ENCODE results near the gene GAB1.
A peak's percentile ranks its signal among the peaks of the same experiment; 100 is the strongest.

The GAB1 gene

DNA sequence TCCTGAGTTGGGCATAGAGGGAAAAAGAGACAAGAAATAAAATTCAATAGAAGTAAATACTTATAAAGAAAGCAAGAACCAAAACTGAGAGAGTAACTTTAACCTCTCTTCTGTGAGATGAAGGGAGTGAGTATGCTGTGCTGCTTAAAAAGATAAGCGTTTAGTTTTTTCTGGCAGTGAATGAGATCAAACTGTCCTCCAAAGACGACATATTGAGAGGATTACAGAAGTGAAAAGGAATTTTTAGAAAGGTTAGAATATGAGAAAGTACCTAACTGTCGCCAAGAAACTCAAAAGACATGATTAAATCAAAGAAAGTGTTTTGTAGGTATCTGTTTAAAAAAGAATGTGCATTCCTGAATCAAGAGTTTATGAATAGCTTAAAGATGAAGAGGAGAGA lies 16.0 kb downstream of the GAB1 start:
- H3K4me1 ChIP-seq (ENCODE audit: control insufficient read depth, insufficient read depth, low read length), result peaks cover 10% of the 10 kb centered on the region; the same call in 1 of the 2 replicates
- ChIA-PET POLR2A (interaction anchor here (1.8 kb wide), 1 partner anchor 16 kb away, joined by 6 read pairs; the partner anchor contains the start of gene GAB1), CTCF (interaction anchor here (0.5 kb wide), 1 partner anchor 367 kb away, joined by 8 read pairs; no protein-coding TSS in a partner anchor)
- H3K36me3 ChIP-seq (ENCODE audit: control insufficient read depth in 2 of 2, insufficient read depth in 1 of 2, low read length in 2 of 2), result no peaks in the 10 kb centered on the region
- no peak overlapping the region for H3K4me3 ChIP-seq (ENCODE audit: low read depth, low read length)
- no peaks in the 10 kb centered on the region for H3K9me3 ChIP-seq (ENCODE audit: control insufficient read depth, insufficient read depth, low read depth, low read length)
- TF ChIP-seq ZNF23 (tag by site-specific recombination; IDR thresholded peaks at IDR 0.05; ENCODE audit: borderline replicate concordance) (no peak), PRDM1 (tag by site-specific recombination; IDR thresholded peaks at IDR 0.05) (peak; percentile 61)
- no peak overlapping the region for H3K27ac ChIP-seq (ENCODE audit: extremely low read depth, low read depth, low read length)

DNA sequence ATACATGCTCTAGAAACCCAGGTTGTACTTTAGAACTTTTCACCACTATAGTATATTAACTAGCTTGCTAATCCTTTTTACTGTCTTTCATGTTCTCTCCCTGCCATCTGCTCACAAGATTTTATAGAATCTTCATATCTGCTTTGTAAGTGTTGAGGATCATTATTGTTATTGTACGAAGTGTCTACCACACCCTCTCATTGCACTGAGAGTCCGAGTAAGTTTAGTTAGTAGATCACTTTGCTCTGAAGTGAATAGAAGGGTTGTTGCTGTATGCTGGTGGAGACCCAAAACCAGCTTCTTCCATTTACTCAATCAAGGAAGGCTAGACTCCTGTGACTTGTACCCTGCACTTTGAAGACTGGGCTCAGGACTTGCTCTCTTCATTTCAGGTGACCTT lies 17.1 kb downstream of the GAB1 start:
- H3K9me3 ChIP-seq (ENCODE audit: control insufficient read depth, insufficient read depth, low read depth, low read length), result no peaks in the 10 kb centered on the region
- H3K27ac ChIP-seq (ENCODE audit: extremely low read depth, low read depth, low read length), result no peak overlapping the region
- ChIA-PET POLR2A (no interaction called here), CTCF (no interaction called here)
- H3K4me3 ChIP-seq (ENCODE audit: low read depth, low read length), result no peak overlapping the region
- TF ChIP-seq ZNF132 (tag by site-specific recombination; IDR thresholded peaks at IDR 0.05; ENCODE audit: borderline replicate concordance), result no peak
- TF ChIP-seq ZNF175 (tag by site-specific recombination; IDR thresholded peaks at IDR 0.05), result no peak
- TF ChIP-seq ZXDB (tag by site-specific recombination; IDR thresholded peaks at IDR 0.05), result no peak
- TF ChIP-seq SP3 (tag by site-specific recombination; IDR thresholded peaks at IDR 0.05), result no peak
- TF ChIP-seq, protein P1, sequence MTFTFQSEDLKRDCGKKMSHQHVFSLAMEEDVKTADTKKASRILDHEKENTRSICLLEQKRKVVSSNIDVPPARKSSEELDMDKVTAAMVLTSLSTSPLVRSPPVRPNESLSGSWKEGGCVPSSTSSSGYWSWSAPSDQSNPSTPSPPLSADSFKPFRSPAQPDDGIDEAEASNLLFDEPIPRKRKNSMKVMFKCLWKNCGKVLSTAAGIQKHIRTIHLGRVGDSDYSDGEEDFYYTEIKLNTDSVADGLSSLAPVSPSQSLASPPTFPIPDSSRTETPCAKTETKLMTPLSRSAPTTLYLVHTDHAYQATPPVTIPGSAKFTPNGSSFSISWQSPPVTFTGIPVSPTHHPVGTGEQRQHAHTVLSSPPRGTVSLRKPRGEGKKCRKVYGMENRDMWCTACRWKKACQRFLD (tag by site-specific recombination; IDR thresholded peaks at IDR 0.05), result no peak
- no peak for TF ChIP-seq ZNF341 (tag by site-specific recombination; IDR thresholded peaks at IDR 0.05; ENCODE audit: low read depth)
- TF ChIP-seq, protein P2, sequence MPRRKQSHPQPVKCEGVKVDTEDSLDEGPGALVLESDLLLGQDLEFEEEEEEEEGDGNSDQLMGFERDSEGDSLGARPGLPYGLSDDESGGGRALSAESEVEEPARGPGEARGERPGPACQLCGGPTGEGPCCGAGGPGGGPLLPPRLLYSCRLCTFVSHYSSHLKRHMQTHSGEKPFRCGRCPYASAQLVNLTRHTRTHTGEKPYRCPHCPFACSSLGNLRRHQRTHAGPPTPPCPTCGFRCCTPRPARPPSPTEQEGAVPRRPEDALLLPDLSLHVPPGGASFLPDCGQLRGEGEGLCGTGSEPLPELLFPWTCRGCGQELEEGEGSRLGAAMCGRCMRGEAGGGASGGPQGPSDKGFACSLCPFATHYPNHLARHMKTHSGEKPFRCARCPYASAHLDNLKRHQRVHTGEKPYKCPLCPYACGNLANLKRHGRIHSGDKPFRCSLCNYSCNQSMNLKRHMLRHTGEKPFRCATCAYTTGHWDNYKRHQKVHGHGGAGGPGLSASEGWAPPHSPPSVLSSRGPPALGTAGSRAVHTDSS (tag by site-specific recombination; IDR thresholded peaks at IDR 0.05), result no peak
- no peak for TF ChIP-seq KLF10 (tag by site-specific recombination; IDR thresholded peaks at IDR 0.05)
- TF ChIP-seq, protein P3, sequence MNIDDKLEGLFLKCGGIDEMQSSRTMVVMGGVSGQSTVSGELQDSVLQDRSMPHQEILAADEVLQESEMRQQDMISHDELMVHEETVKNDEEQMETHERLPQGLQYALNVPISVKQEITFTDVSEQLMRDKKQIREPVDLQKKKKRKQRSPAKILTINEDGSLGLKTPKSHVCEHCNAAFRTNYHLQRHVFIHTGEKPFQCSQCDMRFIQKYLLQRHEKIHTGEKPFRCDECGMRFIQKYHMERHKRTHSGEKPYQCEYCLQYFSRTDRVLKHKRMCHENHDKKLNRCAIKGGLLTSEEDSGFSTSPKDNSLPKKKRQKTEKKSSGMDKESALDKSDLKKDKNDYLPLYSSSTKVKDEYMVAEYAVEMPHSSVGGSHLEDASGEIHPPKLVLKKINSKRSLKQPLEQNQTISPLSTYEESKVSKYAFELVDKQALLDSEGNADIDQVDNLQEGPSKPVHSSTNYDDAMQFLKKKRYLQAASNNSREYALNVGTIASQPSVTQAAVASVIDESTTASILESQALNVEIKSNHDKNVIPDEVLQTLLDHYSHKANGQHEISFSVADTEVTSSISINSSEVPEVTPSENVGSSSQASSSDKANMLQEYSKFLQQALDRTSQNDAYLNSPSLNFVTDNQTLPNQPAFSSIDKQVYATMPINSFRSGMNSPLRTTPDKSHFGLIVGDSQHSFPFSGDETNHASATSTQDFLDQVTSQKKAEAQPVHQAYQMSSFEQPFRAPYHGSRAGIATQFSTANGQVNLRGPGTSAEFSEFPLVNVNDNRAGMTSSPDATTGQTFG (tag by site-specific recombination; IDR thresholded peaks at IDR 0.05; ENCODE audit: borderline replicate concordance), result no peak
- TF ChIP-seq ZNF155 (tag by site-specific recombination; IDR thresholded peaks at IDR 0.05), result no peak
- no peaks in the 10 kb centered on the region for H3K36me3 ChIP-seq (ENCODE audit: control insufficient read depth in 2 of 2, insufficient read depth in 1 of 2, low read length in 2 of 2)
- peaks cover 14% of the 10 kb centered on the region for H3K4me1 ChIP-seq (ENCODE audit: control insufficient read depth, insufficient read depth, low read length)

DNA sequence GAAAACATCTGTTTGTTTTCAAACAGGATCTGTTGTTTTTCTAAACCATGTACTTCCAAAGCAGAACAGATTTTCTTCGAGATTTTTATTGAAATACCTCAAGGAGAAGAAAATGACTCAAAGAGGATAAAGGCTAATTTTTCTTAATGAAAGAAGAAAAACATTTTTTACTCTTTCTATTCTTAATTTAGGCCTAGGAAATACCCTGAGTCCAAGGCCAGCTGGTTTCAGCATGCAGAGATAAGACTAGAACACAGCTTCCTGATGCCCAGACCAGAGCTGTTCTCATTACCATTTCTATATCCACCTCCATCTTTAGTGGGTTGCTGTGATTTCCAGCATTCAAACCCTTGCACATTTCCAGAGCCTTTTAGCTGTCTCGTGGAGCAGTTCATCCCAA lies 18.3 kb downstream of the GAB1 start:
- Histone ChIP-seq H3K27ac (ENCODE audit: extremely low read depth, low read depth, low read length) (no peak overlapping the region), H3K36me3 (ENCODE audit: control insufficient read depth in 2 of 2, insufficient read depth in 1 of 2, low read length in 2 of 2) (no peaks in the 10 kb centered on the region), H3K4me3 (ENCODE audit: low read depth, low read length) (no peak overlapping the region), H3K9me3 (ENCODE audit: control insufficient read depth, insufficient read depth, low read depth, low read length) (no peaks in the 10 kb centered on the region), H3K4me1 (ENCODE audit: control insufficient read depth, insufficient read depth, low read length) (peaks cover 17% of the 10 kb centered on the region)
- CTCF ChIA-PET, result interaction anchor here (1.7 kb wide), 1 partner anchor 20 kb away, joined by 4 read pairs; no protein-coding TSS in a partner anchor
- POLR2A ChIA-PET, result no interaction called here
- TF ChIP-seq ZNF571 (tag by site-specific recombination; IDR thresholded peaks at IDR 0.05), result no peak
- TF ChIP-seq, protein P4, sequence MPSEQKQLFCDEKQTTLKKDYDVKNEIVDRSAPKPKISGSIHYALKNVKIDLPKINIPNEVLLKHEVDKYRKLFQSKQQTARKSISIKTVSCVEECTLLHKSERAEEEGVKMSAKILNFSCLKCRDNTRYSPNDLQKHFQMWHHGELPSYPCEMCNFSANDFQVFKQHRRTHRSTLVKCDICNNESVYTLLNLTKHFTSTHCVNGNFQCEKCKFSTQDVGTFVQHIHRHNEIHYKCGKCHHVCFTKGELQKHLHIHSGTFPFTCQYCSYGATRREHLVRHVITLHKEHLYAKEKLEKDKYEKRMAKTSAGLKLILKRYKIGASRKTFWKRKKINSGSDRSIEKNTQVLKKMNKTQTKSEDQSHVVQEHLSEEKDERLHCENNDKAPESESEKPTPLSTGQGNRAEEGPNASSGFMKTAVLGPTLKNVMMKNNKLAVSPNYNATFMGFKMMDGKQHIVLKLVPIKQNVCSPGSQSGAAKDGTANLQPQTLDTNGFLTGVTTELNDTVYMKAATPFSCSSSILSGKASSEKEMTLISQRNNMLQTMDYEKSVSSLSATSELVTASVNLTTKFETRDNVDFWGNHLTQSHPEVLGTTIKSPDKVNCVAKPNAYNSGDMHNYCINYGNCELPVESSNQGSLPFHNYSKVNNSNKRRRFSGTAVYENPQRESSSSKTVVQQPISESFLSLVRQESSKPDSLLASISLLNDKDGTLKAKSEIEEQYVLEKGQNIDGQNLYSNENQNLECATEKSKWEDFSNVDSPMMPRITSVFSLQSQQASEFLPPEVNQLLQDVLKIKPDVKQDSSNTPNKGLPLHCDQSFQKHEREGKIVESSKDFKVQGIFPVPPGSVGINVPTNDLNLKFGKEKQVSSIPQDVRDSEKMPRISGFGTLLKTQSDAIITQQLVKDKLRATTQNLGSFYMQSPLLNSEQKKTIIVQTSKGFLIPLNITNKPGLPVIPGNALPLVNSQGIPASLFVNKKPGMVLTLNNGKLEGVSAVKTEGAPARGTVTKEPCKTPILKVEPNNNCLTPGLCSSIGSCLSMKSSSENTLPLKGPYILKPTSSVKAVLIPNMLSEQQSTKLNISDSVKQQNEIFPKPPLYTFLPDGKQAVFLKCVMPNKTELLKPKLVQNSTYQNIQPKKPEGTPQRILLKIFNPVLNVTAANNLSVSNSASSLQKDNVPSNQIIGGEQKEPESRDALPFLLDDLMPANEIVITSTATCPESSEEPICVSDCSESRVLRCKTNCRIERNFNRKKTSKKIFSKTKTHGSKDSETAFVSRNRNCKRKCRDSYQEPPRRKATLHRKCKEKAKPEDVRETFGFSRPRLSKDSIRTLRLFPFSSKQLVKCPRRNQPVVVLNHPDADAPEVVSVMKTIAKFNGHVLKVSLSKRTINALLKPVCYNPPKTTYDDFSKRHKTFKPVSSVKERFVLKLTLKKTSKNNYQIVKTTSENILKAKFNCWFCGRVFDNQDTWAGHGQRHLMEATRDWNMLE (tag by site-specific recombination; conservative IDR thresholded peaks at IDR 0.05; ENCODE audit: low read depth), result no peak
- TF ChIP-seq, protein P5, sequence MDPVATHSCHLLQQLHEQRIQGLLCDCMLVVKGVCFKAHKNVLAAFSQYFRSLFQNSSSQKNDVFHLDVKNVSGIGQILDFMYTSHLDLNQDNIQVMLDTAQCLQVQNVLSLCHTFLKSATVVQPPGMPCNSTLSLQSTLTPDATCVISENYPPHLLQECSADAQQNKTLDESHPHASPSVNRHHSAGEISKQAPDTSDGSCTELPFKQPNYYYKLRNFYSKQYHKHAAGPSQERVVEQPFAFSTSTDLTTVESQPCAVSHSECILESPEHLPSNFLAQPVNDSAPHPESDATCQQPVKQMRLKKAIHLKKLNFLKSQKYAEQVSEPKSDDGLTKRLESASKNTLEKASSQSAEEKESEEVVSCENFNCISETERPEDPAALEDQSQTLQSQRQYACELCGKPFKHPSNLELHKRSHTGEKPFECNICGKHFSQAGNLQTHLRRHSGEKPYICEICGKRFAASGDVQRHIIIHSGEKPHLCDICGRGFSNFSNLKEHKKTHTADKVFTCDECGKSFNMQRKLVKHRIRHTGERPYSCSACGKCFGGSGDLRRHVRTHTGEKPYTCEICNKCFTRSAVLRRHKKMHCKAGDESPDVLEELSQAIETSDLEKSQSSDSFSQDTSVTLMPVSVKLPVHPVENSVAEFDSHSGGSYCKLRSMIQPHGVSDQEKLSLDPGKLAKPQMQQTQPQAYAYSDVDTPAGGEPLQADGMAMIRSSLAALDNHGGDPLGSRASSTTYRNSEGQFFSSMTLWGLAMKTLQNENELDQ (tag by site-specific recombination; IDR thresholded peaks at IDR 0.05; ENCODE audit: low read depth), result no peak
- TF ChIP-seq ZNF423 (tag by site-specific recombination; IDR thresholded peaks at IDR 0.05), result no peak
- no peak for TF ChIP-seq ZNF658 (tag by site-specific recombination; IDR thresholded peaks at IDR 0.05)
- TF ChIP-seq ZNF555 (tag by site-specific recombination; conservative IDR thresholded peaks at IDR 0.05), result no peak
- TF ChIP-seq MZF1 (tag by site-specific recombination; IDR thresholded peaks at IDR 0.05; ENCODE audit: borderline replicate concordance), result no peak
